OCI-LY1 (cell line): Measurements from ENCODE around the gene GNRHR.

ENCODE experiments used
- EZH2 ChIP-seq: fragments of 200-600 bp; sonication (generic), shearing (Covaris generic); IDR thresholded peaks from 2 replicates; pipeline ENCODE4 v1.8.0; 2017; ENCODE audit warnings: borderline replicate concordance, mixed run types, mild to moderate bottlenecking, antibody characterized with exemption, low read length, moderate library complexity, mixed read lengths
- TF ChIP-seq, protein P1 (sequence below): fragments of 200-600 bp; sonication (generic), shearing (Covaris generic); IDR thresholded peaks from 2 replicates; pipeline ENCODE4 v1.5.1; 2017; ENCODE audit warnings: mild to moderate bottlenecking, antibody characterized with exemption, low read length, moderate library complexity, mixed read lengths

DNA sequence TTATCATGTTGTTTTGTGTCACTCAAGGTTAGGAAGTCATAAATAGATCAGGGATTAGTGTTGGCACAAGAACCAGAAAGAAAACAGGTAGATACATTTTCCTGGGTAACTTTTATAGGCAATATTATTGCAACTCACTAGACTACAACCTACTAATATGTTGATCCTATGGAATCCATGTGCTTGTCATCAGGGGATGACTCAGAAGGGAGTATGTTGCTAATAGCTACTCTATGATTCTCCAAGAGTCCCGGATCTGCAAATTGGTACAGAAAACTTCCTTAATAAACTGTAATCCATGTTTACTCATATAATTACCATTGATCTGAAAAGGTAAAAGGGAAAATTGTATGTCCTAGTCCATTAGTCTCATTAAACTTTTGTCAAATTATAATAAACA lies 11.7 kb upstream of the GNRHR start:
- TF ChIP-seq, protein P1, sequence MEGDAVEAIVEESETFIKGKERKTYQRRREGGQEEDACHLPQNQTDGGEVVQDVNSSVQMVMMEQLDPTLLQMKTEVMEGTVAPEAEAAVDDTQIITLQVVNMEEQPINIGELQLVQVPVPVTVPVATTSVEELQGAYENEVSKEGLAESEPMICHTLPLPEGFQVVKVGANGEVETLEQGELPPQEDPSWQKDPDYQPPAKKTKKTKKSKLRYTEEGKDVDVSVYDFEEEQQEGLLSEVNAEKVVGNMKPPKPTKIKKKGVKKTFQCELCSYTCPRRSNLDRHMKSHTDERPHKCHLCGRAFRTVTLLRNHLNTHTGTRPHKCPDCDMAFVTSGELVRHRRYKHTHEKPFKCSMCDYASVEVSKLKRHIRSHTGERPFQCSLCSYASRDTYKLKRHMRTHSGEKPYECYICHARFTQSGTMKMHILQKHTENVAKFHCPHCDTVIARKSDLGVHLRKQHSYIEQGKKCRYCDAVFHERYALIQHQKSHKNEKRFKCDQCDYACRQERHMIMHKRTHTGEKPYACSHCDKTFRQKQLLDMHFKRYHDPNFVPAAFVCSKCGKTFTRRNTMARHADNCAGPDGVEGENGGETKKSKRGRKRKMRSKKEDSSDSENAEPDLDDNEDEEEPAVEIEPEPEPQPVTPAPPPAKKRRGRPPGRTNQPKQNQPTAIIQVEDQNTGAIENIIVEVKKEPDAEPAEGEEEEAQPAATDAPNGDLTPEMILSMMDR, result no peak
- no peak for TF ChIP-seq EZH2
